Right lobe of liver (tissue), 6 donors: ENCODE results near the gene CNOT6. TPM values are rescaled to one million over a fixed set of nuclear protein-coding genes. Genes with fewer than 3 reads are reported as not detected.

Experiments
- ATAC-seq, 4 donors: fragments of 200-7000 bp; cut with Tn5 transposase; one replicate each; pipeline ENCODE4 v1.9.1; 2020; ENCODE audit warnings: mild to moderate bottlenecking in 4 of 4, moderate library complexity in 4 of 4
- DNase-seq, 3 donors: peaks; one replicate each; pipeline ENCODE4 v3.0.0-alpha.2; 2020
- H3K27ac ChIP-seq, 3 donors: fragments of 200-600 bp; one replicate each; pipeline ENCODE4 v1.8.0; 2022
- H3K27me3 ChIP-seq, 2 donors: fragments of 200-600 bp; one replicate each; pipeline ENCODE4 v1.8.0; 2022
- H3K36me3 ChIP-seq, 4 donors: fragments of 200-600 bp; sonication (generic) in 1 of 4; one replicate each; pipeline versions ENCODE4 v1.5.1 to v1.8.0; 2017 to 2022; ENCODE audit warnings: control low read depth in 1 of 4
- H3K4me1 ChIP-seq, 4 donors: fragments of 200-600 bp; sonication (generic) in 1 of 4; one replicate each; pipeline versions ENCODE4 v1.5.1 to v1.8.0; 2017 to 2022; ENCODE audit warnings: control low read depth in 1 of 4
- H3K4me3 ChIP-seq, 3 donors: fragments of 200-600 bp; one replicate each; pipeline ENCODE4 v1.8.0; 2022
- H3K9me3 ChIP-seq, 4 donors: fragments of 200-600 bp; sonication (generic) in 1 of 4; one replicate each; pipeline versions ENCODE4 v1.5.1 to v1.8.0; 2017 to 2022; ENCODE audit warnings: control low read depth in 1 of 4
- POLR2A ChIP-seq: fragments of 450-650 bp; IDR thresholded peaks from one replicate; pipeline ENCODE4 v1.6.1; 2017; ENCODE audit warnings: antibody characterized with exemption, mild to moderate bottlenecking
- WGBS: methylation state at CpG from one replicate; pipeline ENCODE4 v1.1.6; 2018; ENCODE audit warnings: low coverage, low lambda C conversion rate; ENCODE audit not compliant: insufficient coverage; ENCODE audit errors: missing lambda C conversion rate; 5-methylcytosine and 5-hydroxymethylcytosine counted together
- intact Hi-C, 2 donors: fragments of 100-400 bp; cut with DNase I; formaldehyde crosslinking; loops; one replicate each; pipeline versions ENCODE4 v1.11.2 to v1.14.1; 2022
- total RNA-seq, 6 experiments: library from RNA; depleted of rRNA in 2 of 6; stranded (reverse); fragments of >200 nt in 2 of 6; fragmentation: NEBNext Ultra II Directional in 3 of 6; extraction: Animal tissue kit (Norgen Biotek cat#: 25700) in 3 of 6; gene quantifications; one replicate each; pipeline versions ENCODE4 v1.1.0 to v1.2.4, GENCODE V29; 2016 to 2023
- TF ChIP-seq, protein P1 (sequence below), 4 donors: fragments of 200-600 bp in 3 of 4; fragments of 450-650 bp in 1 of 4; IDR thresholded peaks; one replicate each; pipeline versions ENCODE4 v1.5.1 to v1.8.0; 2016 to 2022; ENCODE audit warnings: antibody characterized with exemption in 4 of 4, mild to moderate bottlenecking in 2 of 4
- donor health status: DM: no; HTN: yes; CAD: no.
- donor health status: DM: no; HTN: no; CAD: no.
- donor health status: DM: no; HTN: no; CAD: no.
- donor health status: DM: no; HTN: yes; CAD: no.
- donor health status: DM: no; HTN: yes; CAD: no.

Gene CNOT6
- total RNA-seq, 6 experiments from 2014 or later: 4.8 to 8.8 (median 5.3) TPM

GRCh38 chr5:180609817-180610550, 115.8 kb downstream of the CNOT6 start:
- DNase-seq (no peak), ATAC-seq (no peak)
- 35% methylated on average over 2 of the region's 23 CpGs for WGBS
- TF ChIP-seq POLR2A: no peak
- TF ChIP-seq, protein P1, sequence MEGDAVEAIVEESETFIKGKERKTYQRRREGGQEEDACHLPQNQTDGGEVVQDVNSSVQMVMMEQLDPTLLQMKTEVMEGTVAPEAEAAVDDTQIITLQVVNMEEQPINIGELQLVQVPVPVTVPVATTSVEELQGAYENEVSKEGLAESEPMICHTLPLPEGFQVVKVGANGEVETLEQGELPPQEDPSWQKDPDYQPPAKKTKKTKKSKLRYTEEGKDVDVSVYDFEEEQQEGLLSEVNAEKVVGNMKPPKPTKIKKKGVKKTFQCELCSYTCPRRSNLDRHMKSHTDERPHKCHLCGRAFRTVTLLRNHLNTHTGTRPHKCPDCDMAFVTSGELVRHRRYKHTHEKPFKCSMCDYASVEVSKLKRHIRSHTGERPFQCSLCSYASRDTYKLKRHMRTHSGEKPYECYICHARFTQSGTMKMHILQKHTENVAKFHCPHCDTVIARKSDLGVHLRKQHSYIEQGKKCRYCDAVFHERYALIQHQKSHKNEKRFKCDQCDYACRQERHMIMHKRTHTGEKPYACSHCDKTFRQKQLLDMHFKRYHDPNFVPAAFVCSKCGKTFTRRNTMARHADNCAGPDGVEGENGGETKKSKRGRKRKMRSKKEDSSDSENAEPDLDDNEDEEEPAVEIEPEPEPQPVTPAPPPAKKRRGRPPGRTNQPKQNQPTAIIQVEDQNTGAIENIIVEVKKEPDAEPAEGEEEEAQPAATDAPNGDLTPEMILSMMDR (IDR thresholded peaks at IDR 0.05): no peak
- Histone ChIP-seq H3K36me3 (no peaks in the 10 kb centered on the region), H3K9me3 (no peaks in the 10 kb centered on the region), H3K4me1 (no peaks in the 10 kb centered on the region), H3K27me3 (no peaks in the 10 kb centered on the region), H3K27ac (no peak overlapping the region), H3K4me3 (no peak overlapping the region)
- intact Hi-C loops: no loop called here

GRCh38 chr5:180611140-180611850, 117.1 kb downstream of the CNOT6 start:
- Histone ChIP-seq H3K9me3 (no peaks in the 10 kb centered on the region), H3K36me3 (no peaks in the 10 kb centered on the region), H3K4me1 (no peaks in the 10 kb centered on the region), H3K27me3 (no peaks in the 10 kb centered on the region), H3K4me3 (no peak overlapping the region), H3K27ac (no peak overlapping the region)
- 76% methylated on average over 16 of the region's 30 CpGs for WGBS
- TF ChIP-seq, protein P1 (IDR thresholded peaks at IDR 0.05): no peak
- DNase-seq (no peak), ATAC-seq (peak in 2 of 4 donors; percentile 4 to 13)
- intact Hi-C loops: no loop called here

DNA sequence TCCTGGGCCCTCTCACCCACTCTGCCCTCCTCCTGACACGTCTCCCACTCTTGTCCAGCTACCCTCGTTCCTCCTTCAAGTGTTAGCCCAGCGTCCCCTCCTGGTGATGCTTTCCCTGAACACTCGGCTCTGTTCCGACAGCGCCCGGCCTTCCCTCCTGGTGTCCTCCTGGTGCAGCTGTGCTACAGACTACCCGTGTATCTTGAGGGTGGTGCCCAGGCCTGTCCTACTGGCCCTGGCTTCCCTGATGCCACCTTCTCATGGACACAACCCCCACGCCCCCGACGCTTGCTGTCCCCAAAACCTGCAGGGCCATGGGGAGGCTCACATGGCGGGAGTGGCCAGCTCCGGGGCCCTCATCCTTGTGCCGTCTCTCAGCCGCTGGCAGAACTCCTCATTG, 118.5 kb downstream of the CNOT6 start:
- intact Hi-C loops: no loop called here

DNA sequence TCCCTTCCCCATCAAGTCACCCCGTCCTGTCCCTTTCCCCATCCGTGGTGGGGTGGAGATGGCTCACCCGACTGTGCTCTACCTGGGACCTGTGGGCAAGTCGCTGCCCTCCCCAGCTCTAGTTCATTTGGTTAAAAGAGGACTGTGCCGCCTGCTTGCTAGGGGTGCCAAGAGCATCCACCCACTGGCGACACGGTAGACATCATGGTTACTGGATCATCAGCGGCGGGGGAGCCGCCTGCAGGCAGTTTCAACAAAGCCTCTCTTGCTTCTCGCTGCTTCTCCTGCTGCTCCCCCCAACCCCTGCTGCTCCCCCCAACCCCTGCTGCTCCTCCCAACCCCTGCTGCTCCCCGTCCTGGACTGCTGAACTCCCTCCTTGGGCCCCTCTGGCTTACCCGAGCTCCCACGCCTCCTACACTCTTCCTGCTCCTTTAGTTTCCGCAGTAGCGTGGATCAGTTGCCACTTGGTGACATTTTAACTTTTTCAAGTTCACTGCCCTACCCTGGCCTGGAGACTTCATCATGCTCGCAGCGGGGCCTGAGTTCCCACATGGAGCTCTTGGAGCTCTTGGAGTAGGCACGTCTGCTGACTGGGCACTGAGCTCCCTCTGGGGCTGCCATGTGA, 119.1 kb downstream of the CNOT6 start:
- intact Hi-C loops: no loop called here
- H3K27ac ChIP-seq: no peak overlapping the region
- H3K27me3 ChIP-seq: no peaks in the 10 kb centered on the region
- TF ChIP-seq POLR2A: no peak
- TF ChIP-seq, protein P1 (IDR thresholded peaks at IDR 0.05): no peak
- 43% methylated on average over 8 of the region's 19 CpGs for WGBS
- no peaks in the 10 kb centered on the region for H3K9me3 ChIP-seq
- ATAC-seq: no peak
- no peak overlapping the region for H3K4me3 ChIP-seq
- no peaks in the 10 kb centered on the region for H3K4me1 ChIP-seq
- no peaks in the 10 kb centered on the region for H3K36me3 ChIP-seq
- DNase-seq: no peak

More for the DNA sequence above, 118.5 kb downstream of the CNOT6 start:
- 68% methylated on average over 7 of the region's 15 CpGs for WGBS
- no peaks in the 10 kb centered on the region for H3K4me1 ChIP-seq
- H3K9me3 ChIP-seq: no peaks in the 10 kb centered on the region
- TF ChIP-seq, protein P1 (IDR thresholded peaks at IDR 0.05): no peak
- TF ChIP-seq POLR2A: no peak
- no peak overlapping the region for H3K4me3 ChIP-seq
- H3K27me3 ChIP-seq: no peaks in the 10 kb centered on the region
- H3K36me3 ChIP-seq: no peaks in the 10 kb centered on the region
- no peak overlapping the region for H3K27ac ChIP-seq
- DNase-seq (no peak), ATAC-seq (no peak)
